OCI-LY3 (cell line): ENCODE results near the gene UST.

Source experiments
- CTCF ChIP-seq: fragments of 200-600, 300-600 bp; sonication (generic); IDR thresholded peaks from 2 replicates; pipeline ENCODE4 v1.5.1; 2014; ENCODE audit warnings: antibody characterized with exemption, low read length, low read depth
- EZH2phosphoT487 ChIP-seq: fragments of 200-600 bp; shearing (Covaris generic); IDR thresholded peaks from 2 replicates; pipeline ENCODE4 v1.6.1; 2018; ENCODE audit warnings: antibody characterized with exemption, mixed run types, low read depth

GRCh38 chr6:148771896-148772554 is 25.2 kb downstream of the UST start:
- TF ChIP-seq CTCF (no peak), EZH2phosphoT487 (no peak)
